HEK293 (cell line): Measurements from ENCODE around the gene ETV4.

ENCODE experiments used
- CTCF ChIA-PET: fragments of 350-600 bp; formaldehyde crosslinking; extraction: SDS; loops from one replicate; lab custom pipeline; 2021; ENCODE audit warnings: antibody characterized with exemption; lab: Yijun Ruan, JAX
- POLR2A ChIA-PET: fragments of 300-600 bp; formaldehyde crosslinking; extraction: SDS; loops from one replicate; lab custom pipeline; 2020; ENCODE audit warnings: antibody characterized with exemption, inconsistent platforms; lab: Yijun Ruan, JAX
- H3K27ac ChIP-seq: fragments of 200-500 bp; sonication (Bioruptor generic); 2 replicates; pipeline ENCODE4 v1.5.1; 2014; ENCODE audit warnings: low read depth, low read length, control low read depth, inconsistent platforms; ENCODE audit errors: extremely low read depth
- H3K36me3 ChIP-seq, 2 experiments: fragments of 200-500 bp in 1 of 2; sonication (Bioruptor generic) in 1 of 2; 1 replicate in 1 of 2; 2 replicates in 1 of 2; pipeline ENCODE4 v1.5.1; 2014 to 2017; ENCODE audit warnings: inconsistent platforms in 2 of 2, low read length in 2 of 2; ENCODE audit not compliant: control insufficient read depth in 2 of 2, insufficient read depth in 1 of 2
- H3K4me1 ChIP-seq: fragments of 200-500 bp; sonication (Bioruptor generic); 2 replicates; pipeline ENCODE4 v1.5.1; 2014; ENCODE audit warnings: mild to moderate bottlenecking, low read length, inconsistent platforms; ENCODE audit not compliant: control insufficient read depth, insufficient read depth
- H3K4me3 ChIP-seq: 2 replicates; pipeline ENCODE4 v1.5.1; 2011; ENCODE audit warnings: low read depth, mild to moderate bottlenecking, control low read depth, low read length, moderate library complexity
- H3K9me3 ChIP-seq: fragments of 200-500 bp; sonication (Bioruptor generic); 2 replicates; pipeline ENCODE4 v1.5.1; 2014; ENCODE audit warnings: low read depth, low read length, inconsistent platforms; ENCODE audit not compliant: control insufficient read depth, insufficient read depth
- BCL11B ChIP-seq: fragments of 450-650 bp; formaldehyde crosslinking; IDR thresholded peaks from 2 replicates; pipeline ENCODE4 v1.5.1; 2016; ENCODE audit warnings: low read depth, missing biosample characterization, missing genetic modification characterization
- KLF1 ChIP-seq: fragments of 450-650 bp; formaldehyde crosslinking; IDR thresholded peaks from 2 replicates; pipeline ENCODE4 v1.5.1; 2016; ENCODE audit warnings: missing biosample characterization, missing genetic modification characterization
- KLF16 ChIP-seq: fragments of 450-650 bp; formaldehyde crosslinking; IDR thresholded peaks from 2 replicates; pipeline ENCODE4 v1.5.1; 2017; ENCODE audit warnings: missing biosample characterization, missing genetic modification characterization
- KLF9 ChIP-seq: fragments of 450-650 bp; formaldehyde crosslinking; IDR thresholded peaks from 2 replicates; pipeline ENCODE4 v1.5.1; 2016; ENCODE audit warnings: missing biosample characterization, missing genetic modification characterization, low read depth
- PRDM1 ChIP-seq: fragments of 450-650 bp; formaldehyde crosslinking; IDR thresholded peaks from 2 replicates; pipeline ENCODE4; 2016; ENCODE audit warnings: missing biosample characterization, missing genetic modification characterization
- REPIN1 ChIP-seq: fragments of 450-650 bp; formaldehyde crosslinking; IDR thresholded peaks from 2 replicates; pipeline ENCODE4 v1.5.1; 2017; ENCODE audit warnings: missing biosample characterization, missing genetic modification characterization, low read depth
- SETDB1 ChIP-seq: IDR thresholded peaks from one replicate; pipeline ENCODE4 v1.6.1; 2017; ENCODE audit warnings: mild to moderate bottlenecking, low read length, moderate library complexity, mixed read lengths; ENCODE audit not compliant: insufficient read length
- ZFP3 ChIP-seq: fragments of 450-650 bp; formaldehyde crosslinking; IDR thresholded peaks from 2 replicates; pipeline ENCODE4 v1.5.1; 2016; ENCODE audit warnings: low read depth, missing biosample characterization, missing genetic modification characterization
- ZNF19 ChIP-seq: fragments of 450-650 bp; formaldehyde crosslinking; IDR thresholded peaks from 2 replicates; pipeline ENCODE4; 2016; ENCODE audit warnings: missing biosample characterization, missing genetic modification characterization, low read depth
- ZNF24 ChIP-seq: fragments of 450-650 bp; formaldehyde crosslinking; IDR thresholded peaks from 2 replicates; pipeline ENCODE4 v1.5.1; 2016; ENCODE audit warnings: missing biosample characterization, missing genetic modification characterization
- ZNF311 ChIP-seq: fragments of 450-650 bp; formaldehyde crosslinking; IDR thresholded peaks from 2 replicates; pipeline ENCODE4 v1.5.1; 2017; ENCODE audit warnings: missing biosample characterization, missing genetic modification characterization, borderline replicate concordance
- ZNF596 ChIP-seq: fragments of 450-650 bp; IDR thresholded peaks from 2 replicates; pipeline ENCODE4 v1.5.0; 2018; ENCODE audit warnings: missing biosample characterization, mild to moderate bottlenecking, missing genetic modification characterization, moderate library complexity
- ZNF610 ChIP-seq: fragments of 450-650 bp; formaldehyde crosslinking; IDR thresholded peaks from 2 replicates; pipeline ENCODE4 v1.5.1; 2016; ENCODE audit warnings: missing biosample characterization, missing genetic modification characterization, borderline replicate concordance
- ZNF830 ChIP-seq: fragments of 450-650 bp; IDR thresholded peaks from 2 replicates; pipeline ENCODE4 v1.5.0; 2018; ENCODE audit warnings: missing biosample characterization, missing genetic modification characterization, low read depth, mild to moderate bottlenecking, moderate library complexity
- TF ChIP-seq, protein P1 (sequence below): fragments of 450-650 bp; formaldehyde crosslinking; IDR thresholded peaks from 2 replicates; pipeline ENCODE4 v1.5.1; 2016; ENCODE audit warnings: missing biosample characterization, missing genetic modification characterization
- TF ChIP-seq, protein P2 (sequence below): fragments of 450-650 bp; formaldehyde crosslinking; IDR thresholded peaks from 2 replicates; pipeline ENCODE4 v1.5.1; 2017; ENCODE audit warnings: missing biosample characterization, missing genetic modification characterization

Gene ETV4

DNA sequence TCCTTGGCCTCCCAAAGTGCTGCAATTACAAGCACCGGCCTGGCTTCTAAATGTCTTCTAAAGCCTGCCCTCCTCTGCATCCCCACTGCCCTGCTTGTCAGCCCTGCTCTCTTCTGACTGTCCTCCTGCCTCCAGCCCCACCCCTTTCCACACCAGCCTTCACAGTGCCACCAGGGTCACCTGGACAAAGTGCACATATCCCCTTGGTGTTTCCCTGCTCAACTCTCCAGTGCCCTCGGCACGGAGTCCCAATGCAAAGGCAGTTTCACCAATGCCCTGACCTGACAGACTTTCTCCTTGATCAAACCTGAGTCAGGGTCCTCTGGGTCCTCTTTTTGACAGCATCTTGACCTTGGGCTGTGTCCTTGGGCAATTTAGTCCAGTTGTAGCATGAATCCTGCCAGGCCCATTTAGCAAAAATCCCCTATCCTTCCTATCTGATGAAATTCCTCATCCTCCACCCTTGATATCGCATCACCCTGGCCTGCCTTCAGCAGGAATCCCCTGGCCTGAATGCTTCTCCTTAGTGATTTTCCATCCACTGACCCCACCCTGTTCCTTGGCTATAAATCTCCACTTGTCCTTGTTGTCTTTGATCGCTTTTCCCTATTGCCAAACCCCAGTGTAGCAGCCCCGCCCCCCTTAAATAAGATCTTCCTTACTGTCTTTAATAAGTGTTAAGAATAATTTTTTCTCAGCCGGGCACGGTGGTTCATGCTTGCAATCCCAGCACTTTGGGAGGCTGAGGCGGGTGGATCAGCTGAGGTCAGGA lies 42.7 kb upstream of the ETV4 start:
- CTCF ChIA-PET: interaction anchor here (0.6 to 1.1 kb wide), 2 partner anchors 12 to 651 kb away, joined by 3 to 7 read pairs; no protein-coding TSS in a partner anchor
- Histone ChIP-seq H3K36me3 (no peaks in the 10 kb centered on the region), H3K27ac (no peak overlapping the region), H3K4me3 (no peak overlapping the region), H3K4me1 (peaks cover 10% of the 10 kb centered on the region), H3K9me3 (no peaks in the 10 kb centered on the region)
- TF ChIP-seq, protein P1, sequence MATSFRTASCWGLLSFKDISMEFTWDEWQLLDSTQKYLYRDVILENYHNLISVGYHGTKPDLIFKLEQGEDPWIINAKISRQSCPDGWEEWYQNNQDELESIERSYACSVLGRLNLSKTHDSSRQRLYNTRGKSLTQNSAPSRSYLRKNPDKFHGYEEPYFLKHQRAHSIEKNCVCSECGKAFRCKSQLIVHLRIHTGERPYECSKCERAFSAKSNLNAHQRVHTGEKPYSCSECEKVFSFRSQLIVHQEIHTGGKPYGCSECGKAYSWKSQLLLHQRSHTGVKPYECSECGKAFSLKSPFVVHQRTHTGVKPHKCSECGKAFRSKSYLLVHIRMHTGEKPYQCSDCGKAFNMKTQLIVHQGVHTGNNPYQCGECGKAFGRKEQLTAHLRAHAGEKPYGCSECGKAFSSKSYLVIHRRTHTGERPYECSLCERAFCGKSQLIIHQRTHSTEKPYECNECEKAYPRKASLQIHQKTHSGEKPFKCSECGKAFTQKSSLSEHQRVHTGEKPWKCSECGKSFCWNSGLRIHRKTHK (tag by site-specific recombination): no peak
- no peak for TF ChIP-seq ZNF596 (tag by site-specific recombination)
- no peak for TF ChIP-seq BCL11B (tag by site-specific recombination)
- TF ChIP-seq KLF1 (tag by site-specific recombination): peak; percentile 15; the same call in 1 of the 2 replicates
- TF ChIP-seq KLF9 (tag by site-specific recombination): no peak
- TF ChIP-seq, protein P2, sequence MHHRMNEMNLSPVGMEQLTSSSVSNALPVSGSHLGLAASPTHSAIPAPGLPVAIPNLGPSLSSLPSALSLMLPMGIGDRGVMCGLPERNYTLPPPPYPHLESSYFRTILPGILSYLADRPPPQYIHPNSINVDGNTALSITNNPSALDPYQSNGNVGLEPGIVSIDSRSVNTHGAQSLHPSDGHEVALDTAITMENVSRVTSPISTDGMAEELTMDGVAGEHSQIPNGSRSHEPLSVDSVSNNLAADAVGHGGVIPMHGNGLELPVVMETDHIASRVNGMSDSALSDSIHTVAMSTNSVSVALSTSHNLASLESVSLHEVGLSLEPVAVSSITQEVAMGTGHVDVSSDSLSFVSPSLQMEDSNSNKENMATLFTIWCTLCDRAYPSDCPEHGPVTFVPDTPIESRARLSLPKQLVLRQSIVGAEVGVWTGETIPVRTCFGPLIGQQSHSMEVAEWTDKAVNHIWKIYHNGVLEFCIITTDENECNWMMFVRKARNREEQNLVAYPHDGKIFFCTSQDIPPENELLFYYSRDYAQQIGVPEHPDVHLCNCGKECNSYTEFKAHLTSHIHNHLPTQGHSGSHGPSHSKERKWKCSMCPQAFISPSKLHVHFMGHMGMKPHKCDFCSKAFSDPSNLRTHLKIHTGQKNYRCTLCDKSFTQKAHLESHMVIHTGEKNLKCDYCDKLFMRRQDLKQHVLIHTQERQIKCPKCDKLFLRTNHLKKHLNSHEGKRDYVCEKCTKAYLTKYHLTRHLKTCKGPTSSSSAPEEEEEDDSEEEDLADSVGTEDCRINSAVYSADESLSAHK (tag by site-specific recombination): no peak
- no peak for TF ChIP-seq ZFP3 (tag by site-specific recombination)
- POLR2A ChIA-PET: no interaction called here

DNA sequence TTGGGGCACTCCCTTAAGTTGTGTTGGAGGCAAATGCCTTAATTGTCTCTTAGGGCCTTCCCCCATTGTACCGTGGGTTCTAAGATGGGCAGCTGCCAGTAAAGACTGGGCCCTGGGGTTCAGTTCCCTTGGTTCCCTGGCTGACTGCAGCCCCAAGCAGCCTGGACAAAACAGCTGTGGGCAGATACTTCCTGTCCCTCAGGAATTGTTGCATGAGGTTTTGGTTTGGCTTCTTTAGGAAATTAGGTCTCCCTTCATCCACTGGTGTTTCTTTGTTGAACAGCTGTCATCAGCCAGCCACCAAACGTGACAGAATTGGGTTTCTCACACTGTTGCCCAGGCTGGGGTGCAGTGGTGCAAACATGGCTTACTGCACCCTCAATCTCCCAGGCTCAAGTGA lies 42.0 kb upstream of the ETV4 start:
- peaks cover 10% of the 10 kb centered on the region for H3K4me1 ChIP-seq
- ChIA-PET POLR2A (interaction anchor here (0.5 kb wide), 1 partner anchor 18 kb away, joined by 3 read pairs; no protein-coding TSS in a partner anchor), CTCF (interaction anchor here (0.6 to 1.1 kb wide), 2 partner anchors 12 to 650 kb away, joined by 3 to 7 read pairs; no protein-coding TSS in a partner anchor)
- no peaks in the 10 kb centered on the region for H3K9me3 ChIP-seq
- H3K4me3 ChIP-seq: no peak overlapping the region
- H3K27ac ChIP-seq: no peak overlapping the region
- H3K36me3 ChIP-seq: no peaks in the 10 kb centered on the region
- TF ChIP-seq ZNF311 (no peak), ZNF19 (no peak), ZNF830 (no peak), ZNF610 (no peak), REPIN1 (tag by site-specific recombination) (no peak), ZNF24 (tag by site-specific recombination) (no peak), KLF16 (tag by site-specific recombination) (no peak)

DNA sequence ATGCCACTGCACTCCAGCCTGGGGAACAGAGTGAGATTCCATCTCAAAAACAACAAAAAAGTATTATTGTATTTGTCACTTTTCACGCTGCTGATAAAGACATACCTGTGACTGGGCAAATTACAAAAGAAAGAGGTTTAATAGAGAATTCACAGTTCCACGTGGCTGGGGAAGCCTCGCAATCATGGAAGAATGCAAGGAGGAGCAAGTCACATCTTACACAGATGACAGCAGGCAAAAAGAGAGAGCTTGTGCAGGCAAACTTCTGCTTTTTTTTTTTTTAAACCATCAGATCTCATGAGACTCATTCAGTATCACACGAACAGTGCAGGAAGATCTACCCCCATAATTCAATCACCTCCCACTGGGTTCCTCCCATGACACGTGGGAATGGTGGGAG lies 41.5 kb upstream of the ETV4 start:
- Histone ChIP-seq H3K27ac (no peak overlapping the region), H3K36me3 (no peaks in the 10 kb centered on the region), H3K4me3 (no peak overlapping the region), H3K9me3 (no peaks in the 10 kb centered on the region), H3K4me1 (peaks cover 10% of the 10 kb centered on the region)
- ChIA-PET CTCF (interaction anchor here (1.1 to 1.5 kb wide), 2 partner anchors 11 to 106 kb away, joined by 4 to 7 read pairs; no protein-coding TSS in a partner anchor), POLR2A (interaction anchor here (0.5 kb wide), 1 partner anchor 19 kb away, joined by 3 read pairs; no protein-coding TSS in a partner anchor)
- TF ChIP-seq PRDM1: no peak
- peak; percentile 45 for TF ChIP-seq SETDB1
